Cardiac muscle cell (in vitro differentiated cells and primary cell): ENCODE measurements around the gene THSD7A. TPM values are rescaled to one million over a fixed set of nuclear protein-coding genes. Genes with fewer than 3 reads are reported as not detected.

Experiments used
- DNase-seq, 2 donors: peaks; one replicate each; pipeline versions ENCODE4 v3.0.0 to v3.0.0-alpha.2; 2010 to 2017; ENCODE audit warnings: low read depth in 1 of 2, low spot score in 1 of 2
- H3K27ac ChIP-seq: fragments of 200-600 bp; sonication (generic); 2 replicates; pipeline ENCODE4 v1.5.1; 2016
- H3K27me3 ChIP-seq: fragments of 200-600 bp; sonication (generic); 2 replicates; pipeline ENCODE4 v1.6.0; 2016; ENCODE audit warnings: control low read depth
- H3K36me3 ChIP-seq: fragments of 200-600 bp; sonication (generic); 2 replicates; pipeline ENCODE4 v1.5.1; 2016; ENCODE audit warnings: control low read depth
- H3K4me1 ChIP-seq: fragments of 200-600 bp; sonication (generic); 2 replicates; pipeline ENCODE4 v1.8.1; 2017; ENCODE audit warnings: low read depth, mild to moderate bottlenecking, mixed run types
- H3K4me3 ChIP-seq: fragments of 200-600 bp; sonication (generic); 2 replicates; pipeline ENCODE4 v1.5.1; 2016; ENCODE audit warnings: mild to moderate bottlenecking
- H3K9me3 ChIP-seq: fragments of 200-600 bp; sonication (generic); 2 replicates; pipeline ENCODE4 v1.5.1; 2017; ENCODE audit warnings: low read depth, mild to moderate bottlenecking, control low read depth
- CTCF ChIP-seq: IDR thresholded peaks from 2 replicates; pipeline ENCODE4 v1.5.1; 2012; ENCODE audit warnings: low read depth, mild to moderate bottlenecking, low read length
- polyA plus RNA-seq: library from polyadenylated mRNA; unstranded; fragments of >200 nt; fragmentation: Nextera tagmentation; extraction: Ambion mirVana; gene quantifications from 2 replicates; pipeline ENCODE4 v1.2.1, GENCODE V29; 2016
- total RNA-seq: library from RNA; depleted of rRNA; stranded (reverse); fragments of >200 nt; gene quantifications from 2 replicates; pipeline ENCODE4 v1.2.3, GENCODE V29; 2016

THSD7A gene
- total and polyA plus RNA-seq, 2 experiments from 2014 or later: 1.5 to 3.7 TPM

GRCh38 chr7:11485636-11486035 lies 346.4 kb downstream of the THSD7A start:
- no peak for TF ChIP-seq CTCF
- Histone ChIP-seq H3K36me3 (no peaks in the 10 kb centered on the region), H3K27me3 (no peaks in the 10 kb centered on the region), H3K27ac (no peak overlapping the region), H3K4me3 (no peak overlapping the region), H3K4me1 (no peaks in the 10 kb centered on the region), H3K9me3 (no peaks in the 10 kb centered on the region)
- no peak for DNase-seq

- H3K4me1 ChIP-seq: no peaks in the 10 kb centered on the region
- H3K27ac ChIP-seq: no peak overlapping the region
- no peaks in the 10 kb centered on the region for H3K9me3 ChIP-seq
- DNase-seq: no peak
- TF ChIP-seq CTCF: no peak
- H3K36me3 ChIP-seq: no peaks in the 10 kb centered on the region
- H3K4me3 ChIP-seq: no peak overlapping the region
- no peaks in the 10 kb centered on the region for H3K27me3 ChIP-seq
Observed at GRCh38 chr7:11480143-11480542, 351.9 kb downstream of the THSD7A start.

GRCh38 chr7:11478882-11479281 lies 353.1 kb downstream of the THSD7A start:
- TF ChIP-seq CTCF: no peak
- Histone ChIP-seq H3K9me3 (no peaks in the 10 kb centered on the region), H3K27me3 (no peaks in the 10 kb centered on the region), H3K4me3 (no peak overlapping the region), H3K4me1 (no peaks in the 10 kb centered on the region), H3K27ac (no peak overlapping the region), H3K36me3 (no peaks in the 10 kb centered on the region)
- DNase-seq: no peak

GRCh38 chr7:11478426-11478825 lies 353.6 kb downstream of the THSD7A start:
- no peak for TF ChIP-seq CTCF
- Histone ChIP-seq H3K9me3 (no peaks in the 10 kb centered on the region), H3K27ac (no peak overlapping the region), H3K27me3 (no peaks in the 10 kb centered on the region), H3K4me1 (no peaks in the 10 kb centered on the region), H3K36me3 (no peaks in the 10 kb centered on the region), H3K4me3 (no peak overlapping the region)
- no peak for DNase-seq

- Histone ChIP-seq H3K36me3 (no peaks in the 10 kb centered on the region), H3K27ac (no peak overlapping the region), H3K4me3 (no peak overlapping the region), H3K27me3 (no peaks in the 10 kb centered on the region), H3K9me3 (no peaks in the 10 kb centered on the region), H3K4me1 (no peaks in the 10 kb centered on the region)
- DNase-seq: no peak
- TF ChIP-seq CTCF: no peak
Observed at GRCh38 chr7:11474902-11475585, 357.0 kb downstream of the THSD7A start.
